Activated naive CD8-positive, alpha-beta T cell treated with anti-CD3 and anti-CD28 coated beads for 36 hours (primary cell): ENCODE measurements around the gene SP140. TPM values are rescaled to one million over a fixed set of nuclear protein-coding genes. Genes with fewer than 3 reads are reported as not detected.
A peak's percentile ranks its signal among the peaks of the same experiment; 100 is the strongest.

Experiments used
- DNase-seq: peaks from one replicate; pipeline ENCODE4 v3.0.0; 2021
- H3K27ac Mint-ChIP-seq: one replicate; pipeline ENCODE4 v1.8.0; 2022; ENCODE audit warnings: mild to moderate bottlenecking, moderate library complexity, mixed read lengths
- H3K27me3 Mint-ChIP-seq: one replicate; pipeline ENCODE4 v1.8.0; 2022; ENCODE audit warnings: mild to moderate bottlenecking, mixed read lengths
- H3K36me3 Mint-ChIP-seq: one replicate; pipeline ENCODE4 v1.8.0; 2021; ENCODE audit warnings: mild to moderate bottlenecking, mixed read lengths
- H3K4me1 Mint-ChIP-seq: one replicate; pipeline ENCODE4 v1.8.0; 2021; ENCODE audit warnings: mixed read lengths
- H3K4me3 Mint-ChIP-seq: one replicate; pipeline ENCODE4 v1.8.0; 2022; ENCODE audit warnings: mild to moderate bottlenecking, moderate library complexity, mixed read lengths
- H3K9me3 Mint-ChIP-seq: one replicate; pipeline ENCODE4 v1.8.0; 2022; ENCODE audit warnings: mixed read lengths
- total RNA-seq, 2 experiments: library from RNA; stranded (reverse); gene quantifications; one replicate each; pipeline ENCODE4 v1.2.3, GENCODE V29; 2021

SP140 gene
- total RNA-seq, result 10 to 100 TPM; 42.7 to 46.8 TPM

DNA sequence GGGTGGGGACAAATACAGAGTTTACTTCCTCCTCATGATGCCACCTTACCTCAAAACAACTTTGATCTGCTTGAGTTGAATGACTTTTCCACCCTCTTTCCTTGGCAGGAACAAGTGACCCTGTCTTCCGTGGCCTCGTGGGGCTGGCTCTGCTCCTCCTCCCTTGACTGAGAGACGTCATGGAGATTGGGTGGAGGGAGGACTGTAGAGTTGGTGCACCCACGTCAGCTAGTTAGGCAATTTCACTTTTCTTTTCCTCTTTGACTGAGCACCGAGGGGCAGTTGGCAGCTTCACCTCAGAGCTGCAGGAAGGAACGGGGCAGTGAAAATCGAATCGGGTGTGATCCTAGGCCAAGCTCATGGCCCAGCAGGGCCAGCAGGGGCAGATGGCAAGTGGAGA, at the start of gene SP140:
TSS of gene SP140 (plus strand) at position 251 of the 400 bp plus-strand sequence. CDS start at position 360, 109 bp downstream.
- Mint-ChIP-seq H3K4me1 (peaks cover 40% of the 10 kb centered on the region), H3K27ac (peak within 1 kb of the TSS; percentile 95), H3K4me3 (peak within 1 kb of the TSS; percentile 84), H3K9me3 (peaks cover 10% of the 10 kb centered on the region), H3K36me3 (peaks cover 22% of the 10 kb centered on the region), H3K27me3 (no peaks in the 10 kb centered on the region)
- DNase-seq, result peak; percentile 68

DNA sequence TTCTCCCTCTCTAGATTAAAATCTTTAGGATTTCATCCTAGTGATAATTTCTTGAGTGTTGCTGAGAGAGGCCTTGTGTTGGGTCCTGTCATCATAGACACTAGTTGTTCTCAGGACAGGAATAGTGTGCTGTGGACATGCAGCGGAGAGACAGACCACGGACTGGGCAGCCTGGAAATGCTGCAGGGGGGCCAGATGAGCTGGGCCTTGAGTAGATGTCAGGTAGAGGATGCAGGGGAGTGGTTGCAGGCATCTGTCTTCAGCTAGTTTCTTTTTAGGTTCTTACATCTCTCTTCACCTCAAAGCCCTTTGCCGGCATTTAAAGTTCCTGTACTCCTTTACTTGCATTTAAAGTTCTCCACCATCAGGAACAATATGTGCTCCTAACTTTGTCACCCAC, 48.5 kb upstream of the SP140 start:
- no peak for DNase-seq
- no peak overlapping the region for H3K4me3 Mint-ChIP-seq
- H3K4me1 Mint-ChIP-seq, result no peaks in the 10 kb centered on the region
- no peaks in the 10 kb centered on the region for H3K27me3 Mint-ChIP-seq
- no peak overlapping the region for H3K27ac Mint-ChIP-seq
- peaks cover 27% of the 10 kb centered on the region for H3K36me3 Mint-ChIP-seq
- H3K9me3 Mint-ChIP-seq, result no peaks in the 10 kb centered on the region

DNA sequence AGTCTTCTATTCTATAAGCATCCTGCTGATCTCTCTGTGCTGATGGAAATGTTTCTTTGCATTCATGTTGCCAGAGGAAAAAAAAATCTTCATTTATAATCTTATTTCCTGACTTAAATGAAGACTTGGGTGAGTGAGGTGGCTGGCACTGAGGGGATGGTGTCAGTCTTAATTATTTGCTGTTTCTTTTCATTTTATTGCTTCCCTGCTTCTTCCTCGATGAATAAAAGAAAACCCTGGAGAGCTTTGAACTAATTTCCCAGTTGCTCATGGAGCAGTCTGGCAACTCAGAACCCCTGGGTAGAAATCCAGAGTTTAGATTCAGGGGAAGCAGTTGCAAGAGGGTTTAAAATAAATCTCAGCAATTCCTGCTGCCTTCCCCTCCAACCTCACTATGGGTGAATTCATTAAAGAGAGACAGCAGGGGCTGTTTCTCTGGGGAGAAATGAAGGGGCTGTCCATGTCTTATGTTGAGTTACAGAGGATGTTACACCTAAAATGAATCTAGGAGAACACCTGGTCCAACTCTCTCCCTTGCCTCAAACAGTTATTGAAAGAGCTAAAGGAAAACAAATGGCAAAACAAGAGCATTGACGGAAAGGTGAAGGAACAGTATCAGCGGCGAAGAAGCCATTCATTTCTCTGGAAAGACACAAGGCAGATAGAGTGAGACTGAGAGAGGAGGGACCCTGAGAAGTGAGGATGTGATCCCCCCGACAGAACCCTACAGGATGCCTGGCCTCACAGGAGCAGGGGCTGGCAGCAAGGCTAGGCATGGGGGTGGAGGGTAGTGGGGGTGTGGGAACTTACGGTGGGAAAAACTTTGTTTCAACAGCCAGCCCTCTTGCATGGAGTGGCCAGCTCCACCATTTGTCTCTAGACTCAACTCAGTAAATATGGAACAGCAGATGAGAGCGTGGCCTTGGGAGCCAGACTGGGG, 46.7 kb upstream of the SP140 start:
- DNase-seq, result no peak
- no peaks in the 10 kb centered on the region for H3K4me1 Mint-ChIP-seq
- H3K36me3 Mint-ChIP-seq, result peaks cover 42% of the 10 kb centered on the region
- no peaks in the 10 kb centered on the region for H3K27me3 Mint-ChIP-seq
- no peaks in the 10 kb centered on the region for H3K9me3 Mint-ChIP-seq
- no peak overlapping the region for H3K27ac Mint-ChIP-seq
- H3K4me3 Mint-ChIP-seq, result no peak overlapping the region

DNA sequence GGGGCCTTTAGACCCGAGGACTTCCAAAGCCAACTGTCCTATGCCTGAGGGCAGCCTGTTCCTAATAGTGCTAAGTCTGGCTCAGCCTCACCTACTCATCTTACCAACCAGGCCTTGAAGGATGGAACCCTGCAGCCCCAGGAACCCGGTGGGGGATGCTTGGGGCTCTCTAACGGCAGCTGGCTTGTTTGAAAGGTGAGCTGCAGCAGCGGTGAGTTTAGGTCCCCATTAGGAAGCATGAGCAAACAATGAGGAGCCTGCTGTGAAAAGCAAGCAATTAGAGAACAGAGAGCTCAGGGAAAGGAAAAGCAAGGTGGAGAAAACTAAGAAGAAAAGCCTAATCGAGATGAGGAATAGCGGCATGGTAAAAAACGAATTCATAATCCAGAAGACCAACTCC, 45.6 kb upstream of the SP140 start:
- no peak for DNase-seq
- H3K27me3 Mint-ChIP-seq, result no peaks in the 10 kb centered on the region
- peaks cover 50% of the 10 kb centered on the region for H3K36me3 Mint-ChIP-seq
- H3K9me3 Mint-ChIP-seq, result no peaks in the 10 kb centered on the region
- H3K27ac Mint-ChIP-seq, result no peak overlapping the region
- no peak overlapping the region for H3K4me3 Mint-ChIP-seq
- H3K4me1 Mint-ChIP-seq, result no peaks in the 10 kb centered on the region

DNA sequence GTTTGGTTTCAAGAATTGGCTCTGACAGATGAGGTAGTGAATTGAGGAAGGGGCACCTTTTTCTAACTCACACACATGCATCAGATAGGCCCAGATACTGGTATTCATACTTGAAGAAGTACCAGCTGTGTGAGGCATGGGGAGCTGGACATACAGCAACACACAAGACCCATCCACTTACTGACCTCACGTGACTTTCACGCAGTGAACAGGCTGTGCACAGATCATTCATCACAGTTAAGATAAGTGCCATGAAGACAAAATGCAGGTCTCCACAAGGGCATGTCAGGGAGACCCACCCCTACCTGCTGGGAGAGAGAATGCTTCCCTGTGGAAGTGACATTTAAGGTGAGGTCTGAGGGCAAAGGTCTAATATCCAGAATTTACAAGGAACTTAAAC, 44.3 kb upstream of the SP140 start:
- DNase-seq, result no peak
- peaks cover 59% of the 10 kb centered on the region for H3K36me3 Mint-ChIP-seq
- H3K27me3 Mint-ChIP-seq, result no peaks in the 10 kb centered on the region
- no peaks in the 10 kb centered on the region for H3K4me1 Mint-ChIP-seq
- no peaks in the 10 kb centered on the region for H3K9me3 Mint-ChIP-seq
- H3K4me3 Mint-ChIP-seq, result no peak overlapping the region
- no peak overlapping the region for H3K27ac Mint-ChIP-seq

DNA sequence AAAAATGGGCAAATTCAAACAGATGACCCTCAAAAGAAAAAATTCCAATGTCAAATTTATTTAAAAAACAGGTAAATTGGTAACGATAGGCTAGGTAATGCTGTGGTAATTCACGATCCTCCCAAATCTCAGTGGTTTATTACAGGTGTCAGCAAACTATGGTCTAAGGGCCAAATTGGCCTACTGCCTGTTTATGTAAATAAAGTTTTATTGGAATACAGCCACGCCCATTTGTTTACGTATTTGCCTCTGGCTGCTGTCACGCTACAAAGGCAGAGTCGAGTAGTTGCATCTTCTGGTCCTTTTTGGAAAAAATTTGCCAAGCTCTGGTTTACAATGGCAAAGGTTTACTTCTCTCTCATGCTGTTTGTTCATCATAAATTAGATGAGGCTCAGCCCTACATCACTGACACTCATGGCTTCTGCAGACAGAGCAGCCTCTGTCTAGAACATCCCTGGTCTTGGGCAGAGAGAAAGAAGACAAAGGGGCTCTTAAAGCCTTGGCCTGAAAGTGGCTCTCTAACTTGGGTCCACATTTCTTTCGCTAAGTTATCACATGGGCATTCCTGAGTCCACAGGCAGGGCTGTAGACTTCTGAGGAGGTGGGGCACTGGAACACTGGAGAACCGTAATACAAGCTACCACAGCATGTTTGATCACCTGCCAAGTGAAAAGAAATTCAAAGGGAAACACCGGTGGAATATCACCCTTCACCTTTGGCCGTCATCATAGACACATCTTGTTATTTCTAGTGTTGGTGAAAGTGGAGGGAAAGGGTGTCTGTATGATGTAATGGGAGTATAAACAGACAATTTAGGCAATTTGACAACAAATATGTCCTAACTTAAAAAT, 40.6 kb upstream of the SP140 start:
- H3K9me3 Mint-ChIP-seq, result peaks cover 12% of the 10 kb centered on the region
- H3K36me3 Mint-ChIP-seq, result peaks cover 64% of the 10 kb centered on the region
- no peak for DNase-seq
- no peak overlapping the region for H3K4me3 Mint-ChIP-seq
- H3K27ac Mint-ChIP-seq, result no peak overlapping the region
- no peaks in the 10 kb centered on the region for H3K27me3 Mint-ChIP-seq
- no peaks in the 10 kb centered on the region for H3K4me1 Mint-ChIP-seq

DNA sequence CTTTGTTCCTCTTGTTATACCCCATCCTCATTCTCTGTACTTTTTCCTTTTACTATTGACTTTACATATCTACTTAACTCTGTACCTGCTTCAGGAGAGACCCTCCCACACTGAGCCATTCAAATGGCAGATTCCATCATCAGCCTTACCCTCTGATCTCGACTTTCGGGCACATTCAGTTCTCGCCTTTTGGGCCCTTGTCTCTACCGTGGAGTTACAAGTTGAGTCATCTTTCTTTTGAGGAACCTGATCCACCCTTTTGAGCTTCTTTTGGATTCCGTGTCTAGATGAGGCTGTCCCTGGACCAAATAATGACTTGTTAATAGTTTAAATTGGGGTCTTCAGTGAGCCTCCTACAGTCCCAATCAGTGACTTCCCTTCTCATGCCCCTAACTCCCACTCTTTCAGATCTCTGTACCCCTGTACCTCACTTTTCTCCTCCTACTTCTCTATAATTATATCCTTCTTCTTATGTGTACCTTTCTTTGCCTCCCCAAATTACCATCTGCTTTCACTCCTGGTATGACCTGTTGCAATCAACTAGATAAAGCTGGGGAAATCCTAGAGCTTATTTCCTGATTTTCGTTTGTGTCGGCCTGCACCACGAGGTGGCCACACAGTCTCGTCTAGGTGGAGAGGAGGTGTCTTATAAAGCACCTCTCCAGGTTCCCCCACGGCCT, 23.0 kb upstream of the SP140 start:
- Mint-ChIP-seq H3K4me3 (no peak overlapping the region), H3K27me3 (no peaks in the 10 kb centered on the region), H3K9me3 (no peaks in the 10 kb centered on the region), H3K36me3 (peaks cover 73% of the 10 kb centered on the region), H3K27ac (peak overlapping the region; percentile 50), H3K4me1 (peaks cover 8% of the 10 kb centered on the region)
- no peak for DNase-seq

DNA sequence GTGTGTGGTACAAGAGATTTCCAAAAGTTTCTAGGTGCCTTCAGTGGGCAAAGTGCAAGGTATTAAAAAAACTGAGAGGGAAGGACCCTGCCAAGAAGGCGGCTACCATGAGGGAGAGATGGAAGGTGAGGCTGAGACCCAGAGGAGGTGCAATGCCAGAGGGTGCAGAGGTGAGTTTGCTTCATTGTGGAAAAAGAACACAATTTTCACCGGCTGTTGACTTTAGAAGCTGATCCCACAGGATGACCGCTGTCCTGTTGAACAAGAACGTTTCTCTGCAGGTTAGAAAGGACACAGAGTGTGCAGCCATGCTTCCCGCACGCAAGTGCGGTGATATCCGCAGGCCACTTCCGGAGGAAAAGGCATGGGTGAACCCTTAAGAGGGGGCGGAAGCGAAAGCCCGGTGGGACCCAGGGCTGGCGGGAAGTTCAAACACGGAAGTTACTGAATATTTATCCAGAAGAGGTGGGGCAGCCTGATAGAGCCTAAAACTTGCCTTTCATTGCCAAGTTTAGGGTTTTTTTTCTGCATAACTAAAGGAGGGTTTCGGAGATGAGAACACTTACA, 22.3 kb upstream of the SP140 start:
- no peaks in the 10 kb centered on the region for H3K9me3 Mint-ChIP-seq
- H3K4me3 Mint-ChIP-seq, result no peak overlapping the region
- H3K27me3 Mint-ChIP-seq, result no peaks in the 10 kb centered on the region
- peaks cover 66% of the 10 kb centered on the region for H3K36me3 Mint-ChIP-seq
- peaks cover 8% of the 10 kb centered on the region for H3K4me1 Mint-ChIP-seq
- DNase-seq, result no peak
- H3K27ac Mint-ChIP-seq, result peak overlapping the region; percentile 50

DNA sequence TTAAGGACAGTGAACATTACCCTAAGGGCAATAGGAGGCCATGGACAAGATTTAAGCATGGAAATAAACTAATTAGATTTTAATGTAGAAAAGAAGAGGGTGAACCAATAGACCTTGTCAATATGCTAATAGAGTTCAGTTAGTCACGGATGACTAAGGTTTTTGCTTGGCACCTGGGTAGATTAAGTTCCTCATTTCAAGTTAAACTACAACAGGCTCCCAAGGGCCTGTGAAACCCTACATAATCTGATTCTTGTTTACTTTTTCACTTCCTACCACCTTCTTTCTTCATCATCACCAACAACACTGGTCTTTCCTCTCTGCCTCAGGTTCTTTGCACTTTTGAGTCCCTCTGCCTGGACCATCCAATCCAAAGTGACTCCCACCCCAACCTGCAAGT, 20.5 kb upstream of the SP140 start:
- no peak for DNase-seq
- peaks cover 8% of the 10 kb centered on the region for H3K4me1 Mint-ChIP-seq
- peaks cover 50% of the 10 kb centered on the region for H3K36me3 Mint-ChIP-seq
- no peak overlapping the region for H3K4me3 Mint-ChIP-seq
- peak overlapping the region; percentile 9 for H3K27ac Mint-ChIP-seq
- no peaks in the 10 kb centered on the region for H3K27me3 Mint-ChIP-seq
- no peaks in the 10 kb centered on the region for H3K9me3 Mint-ChIP-seq

DNA sequence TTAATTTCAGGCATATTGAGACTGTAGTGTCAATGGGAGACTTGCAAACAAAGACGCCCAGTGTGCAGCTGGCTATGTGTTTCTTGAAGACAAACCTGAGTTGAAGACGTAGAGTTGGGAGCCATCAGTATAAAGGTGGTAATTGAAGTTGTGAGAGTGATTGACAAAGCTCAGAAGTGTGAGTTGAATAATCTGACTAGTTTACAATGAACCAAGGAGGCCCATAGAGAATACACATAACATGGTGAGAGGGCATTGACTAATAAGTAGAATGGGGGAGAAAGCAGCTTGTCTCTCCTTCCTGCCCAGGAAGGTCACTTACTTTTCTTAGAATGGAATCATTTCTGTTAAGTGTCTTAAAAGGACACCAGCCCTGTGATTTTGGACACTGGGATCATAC, 19.8 kb upstream of the SP140 start:
- H3K36me3 Mint-ChIP-seq, result peaks cover 43% of the 10 kb centered on the region
- H3K4me3 Mint-ChIP-seq, result no peak overlapping the region
- H3K9me3 Mint-ChIP-seq, result no peaks in the 10 kb centered on the region
- DNase-seq, result no peak
- no peaks in the 10 kb centered on the region for H3K27me3 Mint-ChIP-seq
- peaks cover 8% of the 10 kb centered on the region for H3K4me1 Mint-ChIP-seq
- no peak overlapping the region for H3K27ac Mint-ChIP-seq

DNA sequence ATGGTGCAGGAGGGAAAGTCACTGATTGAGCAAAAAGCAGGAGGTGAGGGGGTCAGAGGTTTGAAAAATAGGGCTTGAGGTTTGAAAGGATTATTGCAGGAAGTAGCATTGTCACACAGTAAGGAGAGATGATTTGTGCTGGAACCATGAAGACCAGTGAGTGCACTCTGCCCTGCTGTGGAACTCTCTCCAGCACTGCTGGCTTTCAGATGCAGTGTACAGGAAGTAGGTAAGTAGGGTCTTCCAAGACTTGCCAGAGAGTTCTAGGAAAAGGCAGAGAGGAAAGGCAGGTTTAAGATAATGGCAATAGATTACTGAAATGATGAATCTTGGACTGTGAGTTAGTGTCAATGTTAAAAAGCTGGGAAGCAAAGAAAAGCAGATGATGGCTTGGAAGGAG, 17.0 kb upstream of the SP140 start:
- Mint-ChIP-seq H3K36me3 (peaks cover 37% of the 10 kb centered on the region), H3K27ac (no peak overlapping the region), H3K9me3 (no peaks in the 10 kb centered on the region), H3K4me3 (no peak overlapping the region), H3K4me1 (peaks cover 2% of the 10 kb centered on the region), H3K27me3 (no peaks in the 10 kb centered on the region)
- DNase-seq, result no peak

DNA sequence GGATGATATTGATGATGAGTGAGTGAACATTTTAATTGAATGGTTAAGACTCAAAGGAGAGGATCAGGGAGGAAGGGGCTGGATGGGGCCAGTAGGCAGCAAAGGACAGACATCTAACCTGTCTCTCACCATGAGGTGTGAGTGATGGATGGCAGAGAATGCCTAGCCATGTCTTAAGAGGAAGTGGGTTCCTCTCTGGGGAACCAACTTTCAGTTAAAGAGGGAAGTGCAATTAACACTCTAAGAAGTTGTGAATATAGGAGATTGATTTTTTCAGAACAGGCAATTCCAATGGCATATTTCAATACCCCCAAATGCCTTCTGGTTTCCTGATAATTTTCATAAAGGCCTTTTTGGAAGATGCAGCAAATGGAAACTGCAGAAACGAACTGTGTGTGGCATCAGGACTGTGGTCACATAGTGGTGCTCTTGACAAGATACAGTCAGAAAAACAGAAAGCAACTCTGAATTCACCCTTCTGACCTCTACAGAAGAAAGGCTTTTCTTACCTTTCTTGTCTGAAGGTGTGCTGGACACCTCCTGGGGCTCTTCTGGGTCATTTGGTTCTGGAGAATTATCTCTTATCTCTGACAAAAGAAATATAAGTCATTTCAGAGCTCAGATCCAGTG, 16.0 kb upstream of the SP140 start:
- Mint-ChIP-seq H3K9me3 (no peaks in the 10 kb centered on the region), H3K27me3 (no peaks in the 10 kb centered on the region), H3K27ac (no peak overlapping the region), H3K4me3 (no peak overlapping the region), H3K36me3 (peaks cover 43% of the 10 kb centered on the region), H3K4me1 (peaks cover 2% of the 10 kb centered on the region)
- DNase-seq, result no peak

DNA sequence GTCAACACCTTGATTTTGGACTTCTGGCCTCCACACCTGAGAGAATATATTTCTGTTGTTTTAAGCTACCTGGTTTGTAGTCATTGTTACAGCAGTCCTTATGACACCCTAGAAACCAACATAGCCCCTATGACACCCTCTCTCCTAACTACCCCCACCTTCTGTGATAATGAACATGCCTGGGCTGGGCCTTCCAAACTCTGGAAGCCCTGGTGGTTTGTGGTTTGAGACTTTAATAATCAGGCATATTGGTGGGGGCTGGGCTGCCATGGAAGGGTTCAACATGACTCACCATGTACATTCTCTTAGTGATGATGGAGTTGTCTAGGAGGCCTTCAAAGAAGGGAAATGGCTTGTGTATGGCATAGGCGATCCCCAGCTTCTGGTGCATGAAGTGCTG, 9.0 kb upstream of the SP140 start:
- peak overlapping the region; percentile 63 for H3K27ac Mint-ChIP-seq
- H3K9me3 Mint-ChIP-seq, result no peaks in the 10 kb centered on the region
- peaks cover 70% of the 10 kb centered on the region for H3K36me3 Mint-ChIP-seq
- H3K4me1 Mint-ChIP-seq, result peaks cover 38% of the 10 kb centered on the region
- H3K27me3 Mint-ChIP-seq, result no peaks in the 10 kb centered on the region
- peak overlapping the region; percentile 46 for H3K4me3 Mint-ChIP-seq
- DNase-seq, result peak; percentile 33

DNA sequence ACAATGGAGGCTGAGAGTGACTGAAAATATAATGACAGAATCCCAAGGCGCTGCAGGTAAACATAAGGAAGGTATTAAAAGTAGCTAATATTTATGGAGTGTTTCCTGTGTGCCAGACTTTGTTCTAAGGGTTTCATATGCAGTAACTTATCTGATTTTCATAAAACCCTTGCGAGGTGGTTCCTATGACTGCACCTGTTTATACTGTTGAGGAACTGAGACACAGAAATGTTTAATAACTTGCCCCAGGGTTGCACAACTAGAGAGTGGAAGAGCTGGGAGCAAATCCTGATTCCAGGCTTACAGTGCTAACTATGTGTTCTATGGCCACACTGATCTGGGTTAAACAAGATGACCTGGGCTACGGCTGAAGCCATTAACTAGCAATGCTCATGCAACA, 8.1 kb upstream of the SP140 start:
- H3K4me3 Mint-ChIP-seq, result peak overlapping the region; percentile 99
- peaks cover 64% of the 10 kb centered on the region for H3K36me3 Mint-ChIP-seq
- no peaks in the 10 kb centered on the region for H3K9me3 Mint-ChIP-seq
- H3K27me3 Mint-ChIP-seq, result no peaks in the 10 kb centered on the region
- DNase-seq, result no peak
- no peak overlapping the region for H3K27ac Mint-ChIP-seq
- H3K4me1 Mint-ChIP-seq, result peaks cover 40% of the 10 kb centered on the region
